Dedifferentiated amniotic fluid mesenchymal stem cell (primary cell): ENCODE results near the gene HSPA12B.

ENCODE experiments used
- DNase-seq: peaks from one replicate; pipeline ENCODE4 v3.0.0-alpha.2; 2016; ENCODE audit errors: extremely low spot score

Gene HSPA12B

DNA sequence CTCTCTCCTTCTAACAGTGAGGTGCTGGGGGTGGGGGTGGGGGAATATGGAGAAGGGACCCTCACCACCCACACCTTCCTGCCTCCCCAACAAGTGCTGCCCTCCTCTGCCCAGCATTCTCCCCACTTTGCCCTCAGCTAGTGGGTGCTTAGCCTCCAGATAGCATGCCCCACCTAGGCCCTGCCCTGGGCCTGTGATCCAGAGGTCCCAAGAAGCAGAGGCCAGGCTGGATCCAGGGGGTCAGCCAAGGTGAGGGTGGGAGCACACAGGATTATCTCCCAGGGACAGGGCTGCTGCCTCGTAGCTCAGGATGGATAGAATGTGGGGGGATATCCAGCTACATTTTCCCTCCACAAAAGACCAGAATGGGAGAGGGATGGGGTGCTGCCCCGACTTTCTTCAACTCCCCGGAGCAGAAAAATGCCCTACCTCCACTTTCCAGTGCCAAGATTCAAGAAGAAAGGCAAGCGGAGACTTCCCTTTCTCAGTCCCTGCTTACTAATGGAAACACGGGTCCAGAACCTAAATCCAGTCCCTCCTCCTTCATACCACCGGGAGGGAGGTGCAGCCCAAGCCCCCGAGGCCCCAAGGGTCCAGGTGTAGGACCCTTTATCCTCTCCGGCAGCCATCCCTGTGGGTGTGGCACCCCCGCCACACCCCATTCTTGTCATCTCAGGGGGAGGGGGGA lies 34.1 kb downstream of the HSPA12B start:
- no peak for DNase-seq

DNA sequence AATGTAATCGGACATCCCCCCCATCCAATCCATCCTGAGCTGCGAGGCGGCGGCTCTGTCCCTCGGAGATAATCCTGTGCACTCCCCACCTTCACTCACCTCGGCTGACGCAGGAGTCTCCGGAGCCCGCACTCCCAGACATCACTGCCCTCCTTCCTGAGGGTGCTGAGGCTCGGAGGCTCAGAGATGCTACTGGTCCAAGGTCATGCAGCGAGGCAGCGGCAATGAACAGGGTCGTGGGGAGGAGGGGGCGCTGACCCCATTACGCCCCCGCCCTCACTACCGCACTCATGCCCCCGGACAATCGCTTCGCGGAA lies 34.6 kb downstream of the HSPA12B start:
- DNase-seq, result no peak

DNA sequence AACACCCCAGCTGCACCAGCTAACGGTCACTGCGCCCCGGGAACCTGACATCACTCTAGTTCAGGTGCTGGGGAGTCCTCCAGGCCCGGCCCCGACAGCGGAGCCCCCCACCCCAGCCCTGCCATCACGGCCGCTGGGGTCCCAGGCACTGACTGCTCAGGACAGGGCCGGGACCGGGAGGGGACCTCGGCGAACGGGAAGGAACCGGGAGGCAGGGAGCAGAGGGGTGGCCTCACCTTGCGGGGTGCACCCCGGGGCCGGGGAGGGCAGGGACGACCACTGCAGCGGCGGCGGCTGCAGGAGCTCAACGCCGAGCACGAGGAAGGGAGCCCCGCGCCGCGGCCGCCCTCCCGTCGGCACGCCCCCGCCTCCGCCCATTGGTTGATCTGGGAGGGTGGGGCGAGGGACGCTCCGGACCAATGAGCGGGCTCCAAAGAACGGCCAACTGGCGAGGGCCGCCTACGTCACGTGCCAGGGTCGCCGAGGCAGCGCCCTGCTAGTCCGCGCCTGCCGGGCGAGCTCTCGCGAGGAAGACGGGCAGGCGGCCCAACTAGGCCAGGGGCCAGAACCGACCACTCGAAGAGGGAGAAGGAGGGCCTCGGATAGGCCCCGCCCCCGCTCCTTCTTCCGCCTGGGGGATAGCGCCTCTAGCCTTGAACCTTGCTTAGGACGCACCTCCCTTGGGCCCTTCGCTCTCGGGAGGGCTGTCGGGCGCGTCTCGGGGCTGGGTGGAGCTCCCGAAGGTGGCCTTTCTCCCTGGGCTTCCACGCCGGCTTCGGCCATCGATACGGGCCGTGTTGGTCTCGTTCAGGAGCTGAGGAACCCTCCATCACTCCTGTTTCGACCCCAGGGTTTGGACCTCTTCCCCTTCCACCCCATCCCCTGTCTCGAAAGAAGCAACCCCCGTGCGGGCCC lies 35.2 kb downstream of the HSPA12B start, which contains the start of gene ADISSP:
ADISSP (minus strand) TSS at position 327 of the 915 bp plus-strand sequence. CDS start 7,653 bp downstream, outside the sequence.
- peak; percentile 97 for DNase-seq

DNA sequence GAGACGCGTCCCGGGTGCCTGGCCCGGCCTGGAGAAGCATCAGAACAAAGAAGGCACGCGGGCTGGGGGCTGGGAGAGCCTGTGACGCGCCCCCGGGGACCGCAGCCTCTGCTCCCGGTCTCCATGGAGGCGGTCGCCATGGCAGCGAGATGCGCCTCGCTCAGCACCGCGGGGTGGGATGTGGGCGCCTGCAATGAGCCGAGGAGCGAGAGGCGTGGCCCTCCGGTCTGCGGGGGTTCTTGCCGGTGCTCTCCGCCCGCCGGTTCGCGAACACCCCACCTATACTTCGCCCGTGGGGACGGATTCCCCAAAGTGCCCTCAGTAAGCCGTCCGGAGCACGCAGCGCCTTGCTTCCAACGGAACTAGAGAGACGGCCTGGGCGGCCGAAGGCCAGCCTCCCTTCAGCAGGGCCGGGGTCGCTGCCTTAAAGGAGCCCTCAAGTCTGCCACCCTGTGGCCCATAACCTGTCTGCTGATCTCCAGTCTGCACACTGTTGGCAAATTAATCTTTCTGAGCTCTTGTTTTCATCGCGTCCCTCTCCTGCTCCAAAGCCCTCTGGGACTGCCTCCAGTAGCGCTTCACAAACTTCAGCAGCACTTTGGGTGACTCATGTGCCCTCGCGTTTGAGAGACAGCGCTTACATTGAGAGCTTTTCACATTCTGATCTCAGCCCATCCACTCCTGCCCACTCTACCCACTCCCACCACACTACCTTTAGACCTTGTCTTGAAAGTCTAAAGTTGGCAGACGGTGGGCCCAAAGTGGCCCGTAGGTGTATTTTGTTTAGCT lies 36.1 kb downstream of the HSPA12B start:
- peak; percentile 73 for DNase-seq

DNA sequence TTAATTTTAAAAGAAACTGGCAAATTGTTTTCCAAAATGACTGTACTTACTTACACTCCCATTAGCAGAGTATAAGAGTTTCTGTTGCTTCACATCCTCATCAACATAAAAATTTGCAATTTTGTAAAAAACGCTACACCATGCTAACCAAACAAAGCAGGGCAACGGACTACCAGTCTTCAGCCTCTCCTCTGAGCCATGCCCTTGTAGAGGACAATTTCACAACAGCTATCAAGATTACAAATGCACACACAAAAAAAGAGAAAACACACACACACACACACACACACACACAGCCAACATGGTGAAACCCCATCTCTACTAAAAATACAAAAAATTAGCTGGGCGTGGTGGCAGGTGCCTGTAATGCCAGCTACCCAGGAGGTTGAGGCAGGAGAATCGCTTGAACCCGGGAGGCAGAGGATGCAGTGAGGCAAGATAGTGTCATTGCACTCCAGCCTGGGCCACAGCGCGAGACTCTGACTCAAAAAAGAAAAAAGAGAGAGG lies 39.1 kb downstream of the HSPA12B start:
- no peak for DNase-seq

DNA sequence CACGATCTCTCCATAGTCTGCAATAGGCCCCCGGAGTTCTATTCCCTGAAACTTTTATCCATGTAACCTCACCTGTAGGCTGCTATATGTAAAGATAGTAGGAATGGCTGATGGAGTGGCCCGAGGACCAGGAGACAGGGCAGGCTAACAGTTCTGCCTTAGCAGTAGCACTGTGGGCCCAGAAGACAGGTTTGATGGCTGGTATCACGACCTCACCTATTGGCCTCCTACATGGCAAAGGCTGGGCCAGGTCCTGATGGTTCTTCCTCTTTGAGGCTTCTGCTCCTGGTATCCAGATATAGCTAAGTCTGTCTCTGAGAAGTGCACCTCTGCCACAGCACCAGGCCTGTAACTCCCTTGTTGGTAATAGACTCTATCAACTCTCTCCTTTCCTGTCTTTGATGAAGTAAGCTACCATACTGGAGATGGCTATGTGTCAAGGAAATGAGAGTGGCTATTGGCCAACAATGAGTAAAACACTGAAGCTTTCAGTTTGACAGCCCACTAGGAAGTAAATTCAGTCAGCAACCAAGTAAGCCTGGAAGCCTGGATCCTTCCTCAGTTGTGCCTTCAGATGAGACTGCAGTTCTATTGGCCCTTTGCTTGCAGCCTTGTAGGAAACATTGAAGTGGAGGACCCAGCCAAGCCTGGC lies 43.1 kb downstream of the HSPA12B start:
- DNase-seq, result no peak

DNA sequence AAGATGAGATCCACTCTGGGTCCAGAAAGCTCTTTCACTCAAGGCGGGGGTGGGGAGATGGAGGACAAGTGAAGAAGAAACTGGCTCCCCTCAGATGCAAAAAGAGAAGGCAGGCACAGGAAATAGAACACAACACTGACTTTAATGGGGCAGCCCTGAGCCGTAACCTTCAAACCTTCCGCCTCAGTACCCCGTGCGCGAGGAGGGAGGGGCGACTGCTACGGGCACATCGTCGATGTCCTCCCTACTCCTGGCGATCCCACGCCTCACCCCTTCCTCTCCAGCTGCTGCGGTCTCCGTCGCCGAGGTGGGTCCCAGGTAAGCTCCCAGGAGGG lies 44.9 kb downstream of the HSPA12B start:
- no peak for DNase-seq

DNA sequence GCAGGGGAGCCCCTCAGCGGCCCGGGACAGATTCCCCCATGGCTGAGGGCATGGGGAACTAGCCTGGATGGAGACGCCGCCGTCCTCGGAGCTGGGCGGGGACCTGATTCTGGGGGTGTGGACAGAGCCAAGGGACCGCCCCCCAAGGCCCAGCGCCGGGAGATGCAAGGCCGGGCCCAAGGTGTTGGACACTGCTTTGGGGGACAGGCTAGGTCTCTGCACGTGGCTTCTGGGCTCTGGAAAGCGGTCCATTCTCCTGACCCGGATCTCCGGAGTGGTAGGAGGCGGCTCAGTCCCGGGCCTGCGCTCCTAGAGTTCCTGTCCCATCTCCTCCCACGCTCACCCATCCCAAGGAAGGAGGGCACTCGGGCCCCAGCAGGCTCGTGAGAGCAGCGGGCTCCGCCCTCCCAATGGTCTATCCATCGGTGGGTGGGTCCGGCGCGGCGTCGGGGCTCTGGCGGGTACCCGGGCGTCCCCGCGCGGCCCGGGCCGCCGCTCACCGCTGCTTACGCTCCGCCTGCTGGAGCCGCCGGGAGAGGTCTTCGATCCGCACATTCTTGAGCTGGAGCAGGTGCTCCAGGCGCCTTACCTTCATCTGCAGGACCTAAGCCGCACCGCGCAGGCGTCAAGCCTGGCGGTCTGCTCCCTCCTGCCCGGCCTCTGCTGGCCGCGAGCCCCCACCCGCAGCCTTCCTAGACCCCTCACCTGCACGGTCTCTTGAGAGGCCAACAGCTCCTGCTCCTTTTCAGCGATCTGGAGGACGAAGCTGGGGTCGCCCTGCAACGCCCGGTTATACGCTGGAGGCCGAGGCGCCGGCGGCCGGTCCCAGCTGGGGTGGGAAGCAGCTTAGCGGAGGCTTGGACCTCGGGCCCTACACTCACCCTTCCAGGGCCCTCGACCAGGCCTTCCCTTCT lies 45.5 kb downstream of the HSPA12B start:
- peak; percentile 24 for DNase-seq

DNA sequence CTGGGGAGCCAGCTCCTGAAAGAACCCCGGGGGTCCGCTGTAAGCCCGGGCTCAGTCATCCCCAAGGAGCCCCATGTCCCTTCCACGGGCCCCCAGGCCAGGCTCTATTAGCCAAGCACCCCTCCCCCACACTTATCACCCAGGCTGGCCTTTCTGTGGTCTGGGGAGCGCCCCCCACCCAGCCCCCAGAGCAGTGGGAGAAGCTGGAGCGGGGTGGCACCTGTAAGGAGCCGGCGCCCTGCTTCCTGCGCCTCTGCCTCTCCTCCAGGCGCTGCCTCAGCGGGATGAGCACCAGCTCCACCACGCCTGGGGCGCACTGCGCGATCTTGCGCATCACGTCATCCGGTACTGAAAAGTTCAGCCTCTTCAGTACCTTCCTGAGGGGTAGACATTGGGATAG lies 46.5 kb downstream of the HSPA12B start:
- DNase-seq, result no peak

DNA sequence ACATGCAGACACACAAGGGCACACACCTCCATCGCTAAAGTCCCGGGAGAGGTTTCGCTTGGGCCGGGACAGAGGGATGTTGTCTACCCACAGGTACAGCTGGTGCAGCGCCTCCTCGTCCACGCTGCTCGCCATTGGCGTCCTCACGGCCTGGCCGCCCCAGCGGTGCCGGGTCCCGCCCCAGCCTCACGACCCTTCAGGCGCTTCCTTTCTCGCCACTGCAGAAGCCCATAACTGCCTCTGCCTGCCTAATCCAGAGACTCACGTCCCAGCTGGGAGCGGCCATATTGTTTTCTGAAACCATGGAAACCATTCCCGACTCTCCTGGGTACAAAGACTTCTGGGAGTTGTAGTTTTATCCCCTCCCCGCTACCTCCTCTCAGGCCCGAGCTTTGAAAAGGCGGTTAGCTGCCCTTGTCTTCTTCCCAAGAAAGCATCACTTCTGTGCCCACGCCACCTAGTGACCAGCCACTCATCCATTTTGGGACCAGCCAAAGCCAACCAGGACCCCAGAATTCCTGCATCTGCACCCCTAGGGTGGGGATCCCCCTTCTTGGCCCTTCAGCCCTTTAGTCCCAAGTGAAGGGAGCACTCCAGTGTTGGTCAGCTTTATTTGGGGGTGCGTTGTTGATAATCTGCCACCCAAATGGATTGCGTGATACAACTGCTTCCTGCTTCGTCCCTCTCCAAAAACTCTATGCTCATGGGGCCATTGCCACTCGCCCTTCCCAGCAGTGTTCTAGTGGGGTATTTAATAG lies 48.8 kb downstream of the HSPA12B start, which contains the start of gene SPEF1:
SPEF1 (minus strand) TSS at position 296 of the 758 bp plus-strand sequence; CDS start at position 135, 161 bp downstream.
- peak; percentile 97 for DNase-seq

DNA sequence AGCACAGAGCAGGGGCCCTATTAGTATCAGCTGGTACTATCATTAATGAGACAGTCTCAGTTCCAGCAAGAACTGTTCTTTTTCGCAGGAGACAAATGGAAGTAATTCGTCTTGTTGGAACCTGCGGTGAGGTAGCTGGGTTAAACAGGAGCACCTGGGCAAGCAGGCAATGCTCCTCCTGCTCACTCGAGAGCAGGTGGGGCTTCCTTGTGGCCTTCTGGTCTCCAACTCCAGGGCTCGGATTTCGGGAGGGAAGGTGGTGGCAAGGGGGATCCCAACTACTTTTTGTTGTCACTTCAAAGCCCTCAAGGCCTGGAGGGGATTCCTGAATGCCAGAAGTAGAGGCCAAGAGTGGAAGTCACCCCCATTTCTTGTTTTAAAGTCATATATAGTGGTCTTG lies 50.1 kb downstream of the HSPA12B start:
- no peak for DNase-seq

DNA sequence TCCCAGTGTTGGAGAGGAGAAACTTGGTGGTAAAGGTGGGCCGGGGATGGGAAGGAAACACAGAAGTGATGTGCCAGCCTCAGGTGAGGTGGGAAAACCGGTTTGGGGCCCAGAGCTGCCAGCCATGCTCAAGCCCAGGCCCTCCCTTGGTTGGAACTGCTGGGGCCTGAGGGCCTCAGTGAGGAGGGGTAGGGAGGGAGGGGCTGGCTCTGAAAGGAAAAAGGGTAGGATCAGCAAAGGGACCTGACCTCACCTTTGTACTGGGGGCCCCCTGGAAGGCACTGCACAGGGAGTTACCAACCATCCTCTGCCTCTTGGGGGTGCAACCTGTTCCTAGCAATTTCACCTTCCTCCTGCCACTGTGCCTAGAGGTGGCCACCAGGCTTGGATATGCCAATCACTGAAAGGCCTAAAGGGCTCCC lies 50.6 kb downstream of the HSPA12B start:
- no peak for DNase-seq

DNA sequence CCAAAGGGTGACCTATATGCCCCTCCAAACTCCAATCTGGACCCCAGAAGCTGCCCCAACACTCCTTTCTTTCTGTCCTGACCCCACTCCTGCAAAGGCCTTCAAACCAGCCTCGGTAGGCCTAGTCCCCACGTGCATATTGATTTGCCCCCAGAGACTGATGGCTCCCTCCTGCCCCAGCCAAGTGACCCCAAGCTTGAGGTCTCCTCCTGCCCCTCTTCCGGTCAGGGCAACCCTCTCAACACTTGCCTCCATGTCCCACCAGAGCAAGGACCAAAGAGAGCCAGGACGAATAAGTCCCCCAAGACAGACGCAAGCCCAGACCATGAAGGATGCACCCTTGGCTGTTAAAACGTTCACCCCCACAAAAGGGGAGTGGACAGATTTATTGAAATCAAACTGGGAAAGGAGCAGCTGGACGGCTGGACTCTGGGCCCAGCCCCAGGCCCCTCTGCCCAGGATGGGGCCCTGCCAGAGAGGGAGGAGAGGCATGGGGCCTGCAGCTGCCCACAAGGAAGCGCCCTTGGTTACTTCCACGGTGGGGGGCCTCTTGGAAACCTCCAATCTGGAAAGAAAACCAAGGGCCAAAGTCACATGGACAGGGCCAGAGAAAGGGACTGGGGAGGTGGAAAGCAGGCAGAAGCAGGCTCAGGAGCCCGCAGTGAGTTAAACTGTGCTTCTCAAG lies 51.2 kb downstream of the HSPA12B start:
- no peak for DNase-seq

DNA sequence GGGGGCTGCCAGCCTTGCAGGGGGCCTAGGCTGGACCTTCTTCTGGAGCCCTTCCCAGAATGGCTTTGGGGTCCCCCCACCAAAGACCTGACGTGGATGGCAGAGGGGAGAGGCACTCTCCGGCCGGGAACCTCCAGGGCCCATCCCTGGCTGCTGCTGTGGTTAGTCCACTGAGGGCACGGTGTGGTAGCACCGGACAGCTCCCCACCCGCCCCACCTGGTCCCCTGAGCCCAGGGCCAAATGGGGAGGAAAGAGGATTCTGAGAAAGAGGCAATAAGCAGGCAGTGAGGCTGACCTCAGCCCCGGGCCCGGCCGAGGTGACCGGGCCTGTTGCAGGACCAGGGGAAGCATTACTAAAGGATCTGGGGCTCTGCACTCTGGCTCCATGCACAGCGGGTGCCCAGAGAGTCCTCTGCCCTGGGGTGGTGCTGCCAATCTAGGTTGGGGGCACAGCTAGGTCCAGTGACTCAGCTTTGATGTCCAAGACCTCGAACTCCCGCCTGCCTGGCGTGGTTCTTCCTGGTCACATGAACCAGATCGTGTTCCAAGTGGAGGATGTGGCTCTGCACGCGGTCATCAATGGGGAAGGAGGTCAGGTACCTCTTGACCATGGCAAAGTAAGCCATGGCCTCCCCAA lies 51.9 kb downstream of the HSPA12B start:
- no peak for DNase-seq

DNA sequence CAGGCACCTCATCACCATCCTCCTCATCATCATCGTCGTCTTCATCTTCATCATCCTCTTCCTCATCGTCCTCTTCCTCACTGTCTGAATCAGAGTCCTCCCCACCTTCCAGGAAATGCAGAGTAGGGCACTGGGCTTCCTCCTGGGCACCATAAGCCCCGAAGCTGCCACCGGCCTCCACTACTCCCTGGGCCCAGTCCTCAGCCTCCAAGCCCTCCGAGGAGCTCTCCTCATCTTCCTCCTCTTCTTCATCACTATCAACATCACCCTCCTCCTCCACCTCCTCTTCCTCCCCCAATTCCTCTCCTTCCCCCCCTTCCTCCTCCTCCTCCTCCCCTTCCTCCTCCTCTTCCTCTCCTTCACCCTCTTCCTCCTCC lies 52.4 kb downstream of the HSPA12B start:
- DNase-seq, result no peak

DNA sequence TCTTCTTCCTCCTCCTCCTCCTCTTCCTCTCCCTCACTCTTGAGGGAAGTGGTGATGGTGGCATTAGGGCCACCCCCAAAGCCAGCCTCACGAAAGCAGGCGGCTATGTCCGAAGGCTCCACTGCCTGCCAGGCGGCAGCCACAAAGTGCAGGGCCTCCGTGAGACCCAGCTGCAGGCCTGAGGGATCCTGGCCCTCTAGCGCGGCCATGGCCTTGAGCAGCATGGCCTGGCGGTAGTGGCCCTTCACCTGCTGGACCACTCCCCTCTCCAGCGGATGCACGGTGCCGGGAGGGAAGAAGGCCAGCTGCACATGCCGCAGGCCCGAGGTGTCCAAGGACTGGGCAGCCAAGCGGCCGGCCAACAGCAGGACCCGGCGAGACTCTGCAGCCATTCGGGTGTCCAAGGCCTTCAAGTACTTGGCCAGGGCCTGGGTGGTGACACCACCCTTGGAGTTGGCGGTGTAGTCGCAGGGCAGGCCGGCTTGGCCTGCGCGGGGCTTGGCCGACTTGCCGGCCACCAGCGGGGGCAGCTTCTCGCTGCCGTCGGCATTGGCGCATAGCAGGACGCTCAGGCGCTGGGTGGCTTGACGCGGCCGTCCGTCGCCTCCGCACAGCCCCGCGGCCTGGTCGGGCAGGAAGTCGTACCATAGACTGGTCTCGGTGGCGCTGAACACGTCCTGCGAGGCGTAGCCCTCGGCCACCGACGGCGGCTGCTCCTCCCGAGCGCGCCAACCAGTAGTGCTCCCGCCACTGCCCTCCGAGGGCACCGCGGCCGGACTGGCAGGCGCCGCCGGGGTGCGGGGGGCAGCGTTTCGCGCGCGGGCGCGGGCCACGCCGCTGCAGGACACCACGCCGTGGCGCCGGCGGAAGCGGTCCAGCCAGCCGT lies 53.0 kb downstream of the HSPA12B start:
- no peak for DNase-seq

DNA sequence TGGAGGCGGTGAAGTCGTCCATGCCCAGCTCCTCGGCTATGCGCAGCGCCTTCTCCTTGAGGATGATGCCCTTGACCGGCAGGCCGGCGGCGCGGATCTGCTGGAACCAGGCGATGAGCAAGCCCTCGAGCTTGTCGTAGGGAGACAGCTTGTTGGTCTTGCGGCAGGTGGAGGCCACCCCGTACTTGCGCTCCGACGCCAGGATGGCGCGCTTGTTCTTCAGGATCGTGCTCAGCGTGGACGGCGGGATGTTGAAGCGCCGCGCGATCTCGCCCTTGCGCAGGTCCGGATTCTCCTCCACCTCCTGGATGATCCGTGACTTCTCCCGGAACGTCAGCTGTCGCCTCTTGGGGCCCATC lies 53.6 kb downstream of the HSPA12B start:
- DNase-seq, result peak; percentile 54
